KOPT-K1 (cell line): ENCODE data around the gene THUMPD3.

Source experiments
- H3K27ac ChIP-seq: fragments of 200-600 bp; sonication (generic); 2 replicates; pipeline ENCODE4 v1.5.1; 2016; ENCODE audit warnings: antibody characterized with exemption, mild to moderate bottlenecking, low read depth, low read length; ENCODE audit not compliant: poor library complexity, severe bottlenecking
- H3K36me3 ChIP-seq: fragments of 200-600 bp; sonication (generic); 2 replicates; pipeline ENCODE4 v1.5.1; 2017; ENCODE audit warnings: antibody characterized with exemption, mild to moderate bottlenecking, low read length, moderate library complexity; ENCODE audit not compliant: insufficient read depth
- H3K9me3 ChIP-seq: fragments of 200-600 bp; sonication (generic); 2 replicates; pipeline ENCODE4 v1.5.1; 2017; ENCODE audit warnings: antibody characterized with exemption, low read length, mild to moderate bottlenecking; ENCODE audit not compliant: insufficient read depth, poor library complexity, severe bottlenecking

Gene THUMPD3

DNA sequence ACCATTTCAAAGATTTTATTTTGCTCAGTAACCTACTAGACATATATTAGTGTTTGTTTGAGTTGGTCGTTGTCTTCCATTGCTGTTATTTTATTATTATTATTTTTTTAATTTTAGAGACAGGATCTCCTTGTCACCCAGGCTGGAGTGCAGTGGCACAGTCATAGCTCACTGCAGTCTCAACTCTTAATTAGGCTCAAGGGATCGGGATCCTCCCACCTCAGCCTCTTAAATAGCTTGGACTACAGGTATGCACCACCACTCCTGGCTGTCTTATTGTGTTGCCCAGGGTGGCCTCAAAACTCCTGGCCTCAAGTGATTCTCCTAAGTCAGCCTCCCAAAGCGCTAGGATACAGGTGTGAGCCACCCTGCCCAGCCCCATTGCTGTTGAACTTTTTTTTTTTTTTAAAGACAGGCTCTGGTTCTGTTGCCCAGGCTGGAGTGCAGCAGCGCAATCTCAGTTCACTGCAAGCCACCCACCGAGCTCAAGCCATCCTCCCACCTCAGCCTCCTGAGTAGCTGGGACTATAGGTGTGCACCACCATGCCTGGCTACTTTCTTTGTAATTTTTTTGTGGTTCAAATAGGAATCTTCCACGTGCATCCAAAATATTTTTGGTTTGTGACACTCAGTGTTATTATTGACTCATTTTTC is 52.8 kb downstream of the THUMPD3 start:
- Histone ChIP-seq H3K36me3 (peaks cover 17% of the 10 kb centered on the region), H3K9me3 (no peaks in the 10 kb centered on the region), H3K27ac (no peak overlapping the region)

DNA sequence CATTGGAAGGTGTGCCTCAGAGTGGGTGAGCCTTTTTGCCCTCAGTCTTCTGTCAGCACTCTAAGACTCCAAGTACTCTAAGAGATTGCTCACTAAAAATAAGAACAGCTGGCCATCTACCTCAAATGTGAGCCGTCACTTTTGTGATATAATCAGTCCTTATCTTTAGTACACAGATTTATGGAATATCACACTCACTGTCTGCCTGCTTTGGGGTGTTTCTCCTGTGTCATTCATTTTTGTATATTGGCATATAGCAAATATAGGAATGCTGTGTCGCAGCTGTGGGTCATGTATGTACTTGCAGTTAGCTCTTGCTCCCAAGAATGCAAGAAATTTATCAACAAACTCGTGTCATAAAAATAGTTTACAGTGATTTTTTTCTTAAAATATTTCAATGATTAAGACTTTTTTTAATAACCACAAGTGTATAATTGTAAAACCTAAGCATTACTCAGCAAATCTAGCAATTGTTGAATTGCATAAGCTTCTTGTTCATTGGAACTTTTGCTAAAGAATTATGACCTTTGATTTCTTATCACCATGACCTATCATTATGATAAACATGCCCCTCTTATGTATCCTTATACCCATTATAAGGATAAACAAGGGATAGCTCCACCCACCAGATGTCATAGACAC is 53.4 kb downstream of the THUMPD3 start:
- Histone ChIP-seq H3K36me3 (peaks cover 17% of the 10 kb centered on the region), H3K9me3 (no peaks in the 10 kb centered on the region), H3K27ac (no peak overlapping the region)

DNA sequence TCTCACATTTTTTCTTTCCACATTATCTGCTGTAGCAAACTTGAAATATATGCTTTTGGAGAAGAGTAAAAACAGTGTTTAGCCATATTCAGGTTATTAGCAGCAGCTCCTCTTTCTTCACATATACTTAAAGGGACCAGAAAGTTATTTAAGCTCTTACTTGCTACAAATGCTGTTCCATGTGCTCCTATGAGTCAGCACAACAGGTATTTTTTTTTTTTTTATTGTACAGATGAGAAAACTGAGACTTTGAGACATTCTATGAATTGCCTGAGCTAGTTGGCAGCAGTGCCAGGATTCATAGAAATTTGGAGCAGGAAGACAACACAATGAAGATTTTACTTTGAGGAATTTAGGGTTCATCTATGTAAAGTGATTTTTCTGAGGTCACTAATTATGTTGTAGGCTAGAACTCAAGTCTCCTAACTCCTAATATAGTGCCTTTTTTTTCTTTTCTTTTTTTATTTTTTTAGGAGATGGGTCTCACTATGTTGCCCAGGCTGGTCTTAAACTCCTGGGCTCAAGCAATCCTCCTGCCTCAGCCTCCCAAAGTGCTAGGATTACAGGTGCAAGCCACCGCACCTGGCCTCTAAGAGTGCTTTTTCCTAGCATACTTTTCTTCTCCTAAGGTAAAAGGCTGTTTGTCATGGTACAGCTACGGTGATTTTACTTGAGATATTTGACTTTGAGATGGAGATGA is 58.1 kb downstream of the THUMPD3 start:
- H3K27ac ChIP-seq = no peak overlapping the region
- no peaks in the 10 kb centered on the region for H3K9me3 ChIP-seq
- H3K36me3 ChIP-seq = peaks cover 46% of the 10 kb centered on the region

DNA sequence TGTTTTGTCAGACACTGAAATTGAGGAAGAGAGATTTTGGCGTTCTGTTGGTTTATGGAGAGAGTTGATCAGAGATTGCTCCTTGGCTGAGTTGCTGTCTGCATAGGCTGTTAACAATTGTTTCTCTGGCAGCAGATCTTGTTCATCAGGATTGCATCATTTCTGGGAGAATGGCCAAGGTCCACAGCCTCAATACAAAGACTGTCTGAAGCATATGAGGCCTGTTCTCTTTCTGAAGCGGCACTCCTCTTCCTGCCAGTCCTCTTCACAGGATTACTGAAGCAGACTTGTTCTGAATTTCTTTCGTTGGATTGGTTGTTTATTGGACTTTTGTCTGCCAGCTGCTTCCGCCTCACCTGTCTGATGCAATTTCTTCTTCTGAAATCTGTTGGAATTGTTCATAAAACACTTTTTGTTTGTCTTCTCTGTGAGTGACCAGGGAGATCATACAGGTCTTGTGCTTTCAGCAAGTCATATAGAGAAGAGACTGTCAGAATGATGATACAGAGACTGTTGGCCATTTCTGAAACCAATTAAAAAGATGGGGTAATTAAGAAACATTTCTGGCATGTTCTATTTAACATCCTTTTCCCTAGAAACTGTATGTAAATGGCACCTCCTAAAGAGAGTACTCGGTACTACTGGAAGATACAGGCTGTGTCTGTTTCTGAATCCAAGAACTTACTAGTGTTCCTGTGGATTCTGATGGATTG is 60.0 kb downstream of the THUMPD3 start:
- no peaks in the 10 kb centered on the region for H3K9me3 ChIP-seq
- no peak overlapping the region for H3K27ac ChIP-seq
- peaks cover 57% of the 10 kb centered on the region for H3K36me3 ChIP-seq

DNA sequence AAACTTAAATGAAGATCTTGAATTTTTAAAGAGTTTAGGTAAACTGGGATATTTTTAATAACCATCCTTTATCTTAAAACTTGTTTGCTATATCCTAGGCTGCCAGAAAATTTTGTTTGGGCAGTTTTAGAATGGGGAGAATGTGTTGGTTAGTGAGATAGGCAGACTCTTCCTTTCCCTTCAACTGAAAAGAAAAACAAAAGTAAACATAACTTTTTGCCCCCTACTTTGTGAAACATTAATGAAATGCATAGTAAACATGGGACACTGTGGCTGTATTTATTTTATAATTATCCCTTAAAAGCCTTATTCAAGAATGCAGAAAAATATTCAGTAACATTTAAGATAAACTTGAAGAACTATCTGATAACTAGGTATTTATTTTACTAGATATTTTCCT is 65.6 kb downstream of the THUMPD3 start:
- Histone ChIP-seq H3K36me3 (peaks cover 100% of the 10 kb centered on the region), H3K9me3 (no peaks in the 10 kb centered on the region), H3K27ac (no peak overlapping the region)

DNA sequence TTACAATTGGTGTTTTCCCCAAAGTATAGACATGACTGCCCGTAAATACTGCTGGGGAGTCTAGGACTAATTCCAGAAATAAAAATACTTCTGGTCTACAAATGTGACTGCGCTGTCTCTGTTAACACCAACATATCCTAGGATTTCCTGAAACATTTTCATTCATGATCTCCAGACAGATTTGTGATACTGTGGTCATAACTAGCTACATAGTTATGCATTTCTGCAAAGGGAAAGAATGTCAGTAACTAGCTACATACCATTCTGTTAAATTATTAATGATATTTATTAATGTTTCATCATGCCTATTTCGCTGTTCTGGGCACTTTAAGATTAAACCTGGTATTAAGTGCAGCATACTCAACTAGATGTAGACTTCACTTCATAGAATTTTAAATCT is 67.9 kb downstream of the THUMPD3 start:
- no peak overlapping the region for H3K27ac ChIP-seq
- no peaks in the 10 kb centered on the region for H3K9me3 ChIP-seq
- H3K36me3 ChIP-seq = peaks cover 100% of the 10 kb centered on the region

DNA sequence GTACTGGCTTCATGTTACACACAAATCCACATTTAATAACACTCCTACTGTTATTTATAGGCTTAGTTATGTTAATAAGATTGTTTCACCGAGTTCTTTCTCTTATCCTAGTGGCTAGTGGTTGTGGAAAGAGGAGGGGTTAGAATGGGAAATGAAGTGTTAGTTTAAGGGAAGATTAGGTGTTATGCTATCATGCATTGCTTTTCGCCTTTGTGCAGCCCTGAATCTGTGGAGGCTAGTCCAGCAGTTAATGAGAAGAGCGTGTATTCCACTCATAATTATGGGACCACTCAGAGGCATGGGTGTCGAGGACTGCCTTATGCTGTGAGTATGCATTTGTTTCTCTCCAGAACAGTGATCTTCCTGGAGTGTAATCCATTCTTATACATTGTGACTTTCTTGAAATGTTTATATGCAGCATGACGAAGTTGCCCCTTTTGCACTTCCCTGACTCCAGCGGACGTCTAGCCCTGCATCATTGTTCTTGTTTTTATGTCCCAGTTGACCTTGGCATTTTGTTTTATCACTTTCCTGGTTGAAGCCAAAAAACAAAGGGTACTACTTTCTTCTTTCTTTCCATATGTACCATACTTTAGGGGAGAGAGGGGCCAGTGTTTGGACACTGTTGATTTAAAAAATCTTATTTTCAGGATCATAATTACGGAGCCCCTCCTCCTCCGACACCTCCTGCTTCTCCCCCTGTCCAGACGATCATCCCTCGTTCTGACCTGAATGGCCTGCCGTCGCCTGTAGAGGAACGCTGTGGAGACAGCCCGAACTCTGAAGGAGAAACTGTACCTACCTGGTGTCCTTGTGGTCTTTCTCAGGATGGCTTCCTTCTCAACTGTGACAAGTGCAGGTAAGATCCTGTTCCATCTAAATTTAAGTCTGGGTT is 71.0 kb downstream of the THUMPD3 start:
- no peak overlapping the region for H3K27ac ChIP-seq
- peaks cover 100% of the 10 kb centered on the region for H3K36me3 ChIP-seq
- no peaks in the 10 kb centered on the region for H3K9me3 ChIP-seq

DNA sequence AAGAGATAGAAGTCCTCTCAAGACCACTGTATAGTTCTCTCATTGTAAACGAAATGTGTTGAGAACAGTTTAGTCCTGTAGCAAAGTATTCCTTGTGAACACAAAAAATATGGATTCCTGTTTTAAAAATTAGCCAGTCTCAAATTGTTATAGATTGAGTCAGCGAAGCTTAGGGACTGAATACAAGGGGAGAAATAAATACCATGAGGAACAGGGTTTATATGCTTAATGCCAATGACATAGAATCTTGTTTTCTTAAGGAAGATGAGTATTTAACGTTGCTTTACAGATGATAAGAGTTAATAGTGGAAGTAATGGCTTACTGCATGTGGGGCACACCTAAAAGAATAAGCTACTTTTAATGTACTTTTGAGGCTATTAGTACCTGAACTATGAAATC is 72.5 kb downstream of the THUMPD3 start:
- Histone ChIP-seq H3K36me3 (peaks cover 100% of the 10 kb centered on the region), H3K27ac (no peak overlapping the region), H3K9me3 (no peaks in the 10 kb centered on the region)
